Astrocyte (in vitro differentiated cells and primary cell): Measurements from ENCODE around the gene TTPAL. TPM values are rescaled to one million over a fixed set of nuclear protein-coding genes. Genes with fewer than 3 reads are reported as not detected.

Source experiments
- DNase-seq: peaks from one replicate; pipeline ENCODE4 v3.0.0-alpha.2; 2010; ENCODE audit warnings: low read depth
- FAIRE-seq: peaks from 2 replicates; lab custom pipeline; 2011; peaks lifted over from hg19 to GRCh38; lab: Jason Lieb, UNC
- H2AFZ ChIP-seq: 2 replicates; pipeline ENCODE4 v1.6.0; 2012; ENCODE audit warnings: low read depth, low read length, inconsistent platforms
- H3K27ac ChIP-seq: 2 replicates; pipeline ENCODE4 v1.5.1; 2011; ENCODE audit warnings: low read depth, low read length, inconsistent platforms
- H3K27me3 ChIP-seq: 2 replicates; pipeline ENCODE4 v1.6.0; 2011; ENCODE audit warnings: low read length, inconsistent platforms; ENCODE audit not compliant: insufficient read depth
- H3K36me3 ChIP-seq: 2 replicates; pipeline ENCODE4 v1.5.1; 2011; ENCODE audit warnings: low read length, inconsistent platforms; ENCODE audit not compliant: insufficient read depth
- H3K4me1 ChIP-seq: 2 replicates; pipeline ENCODE4 v1.5.1; 2011; ENCODE audit warnings: low read length, inconsistent platforms; ENCODE audit not compliant: insufficient read depth
- H3K4me2 ChIP-seq: 2 replicates; pipeline ENCODE4 v1.6.0; 2012; ENCODE audit warnings: low read length, inconsistent platforms
- H3K4me3 ChIP-seq: 2 replicates; pipeline ENCODE4 v1.5.1; 2011; ENCODE audit warnings: low read depth, mild to moderate bottlenecking, low read length, inconsistent platforms; ENCODE audit not compliant: insufficient read depth
- H3K79me2 ChIP-seq: 2 replicates; pipeline ENCODE4 v1.6.0; 2012; ENCODE audit warnings: mild to moderate bottlenecking, low read length, inconsistent platforms; ENCODE audit not compliant: insufficient read depth
- H3K9ac ChIP-seq: 2 replicates; pipeline ENCODE4 v1.6.0; 2012; ENCODE audit warnings: mild to moderate bottlenecking, low read length, inconsistent platforms
- H3K9me3 ChIP-seq: 2 replicates; pipeline ENCODE4 v1.5.1; 2012; ENCODE audit warnings: low read depth, mild to moderate bottlenecking, low read length, inconsistent platforms; ENCODE audit not compliant: insufficient read depth
- H4K20me1 ChIP-seq: 2 replicates; pipeline ENCODE4 v1.6.0; 2012; ENCODE audit warnings: low read length, inconsistent platforms; ENCODE audit not compliant: insufficient read depth
- H3K27ac Mint-ChIP-seq: one replicate; pipeline ENCODE4 v1.8.0; 2021; ENCODE audit warnings: mild to moderate bottlenecking, mixed read lengths; ENCODE audit not compliant: unreplicated experiment
- H3K27me3 Mint-ChIP-seq: one replicate; pipeline ENCODE4 v1.8.0; 2021; ENCODE audit warnings: low read depth, mixed read lengths; ENCODE audit not compliant: unreplicated experiment
- H3K36me3 Mint-ChIP-seq: one replicate; pipeline ENCODE4 v1.8.0; 2021; ENCODE audit warnings: low read depth, mixed read lengths; ENCODE audit not compliant: unreplicated experiment
- H3K4me1 Mint-ChIP-seq: one replicate; pipeline ENCODE4 v1.8.0; 2021; ENCODE audit warnings: low read depth, mixed read lengths; ENCODE audit not compliant: unreplicated experiment
- H3K4me3 Mint-ChIP-seq: one replicate; pipeline ENCODE4 v1.8.0; 2021; ENCODE audit warnings: mild to moderate bottlenecking, moderate library complexity, mixed read lengths; ENCODE audit not compliant: unreplicated experiment
- H3K9me3 Mint-ChIP-seq: one replicate; pipeline ENCODE4 v1.8.0; 2021; ENCODE audit warnings: mild to moderate bottlenecking, mixed read lengths; ENCODE audit not compliant: unreplicated experiment
- EZH2 ChIP-seq: IDR thresholded peaks from 2 replicates; pipeline ENCODE4 v1.6.1; 2012; ENCODE audit warnings: mild to moderate bottlenecking, low read length, inconsistent platforms; ENCODE audit not compliant: insufficient read depth
- total RNA-seq: library from RNA; stranded (reverse); gene quantifications from 2 replicates; pipeline ENCODE4 v1.2.1, GENCODE V29; 2021
- TF ChIP-seq, protein P1 (sequence below): IDR thresholded peaks from 2 replicates; pipeline ENCODE4 v1.5.1; 2011; ENCODE audit warnings: low read depth, mild to moderate bottlenecking, inconsistent platforms, low read length, moderate library complexity; ENCODE audit not compliant: insufficient read depth

The TTPAL gene
- total RNA-seq, 1 donor from 2014 or later: 23.3 TPM

DNA sequence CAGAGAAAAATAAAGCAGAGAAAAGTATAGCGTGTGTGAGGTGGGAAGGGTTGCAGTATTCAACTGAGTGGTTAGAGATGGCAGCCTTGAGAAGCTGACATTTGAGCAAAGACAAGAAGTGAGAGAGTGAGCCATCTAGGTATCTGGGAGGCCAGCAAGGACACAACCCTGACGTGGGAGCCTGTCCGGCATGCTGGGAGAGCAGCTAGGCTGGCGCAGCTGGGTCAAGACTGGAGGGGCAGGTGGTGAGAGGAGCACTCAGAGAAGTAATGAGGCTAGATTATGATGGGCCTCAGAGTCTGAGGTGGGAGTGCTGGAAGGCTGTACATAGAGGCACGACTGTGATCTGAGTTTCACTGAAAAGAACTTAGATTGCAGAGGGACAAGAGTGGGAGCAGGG, 12.9 kb downstream of the TTPAL start:
- H3K4me2 ChIP-seq: no peak overlapping the region
- H3K79me2 ChIP-seq: no peaks in the 10 kb centered on the region
- H3K4me1 ChIP-seq: peaks cover 8% of the 10 kb centered on the region
- H3K4me3 ChIP-seq: no peak overlapping the region
- peaks cover 36% of the 10 kb centered on the region for H3K36me3 ChIP-seq
- TF ChIP-seq EZH2: no peak
- TF ChIP-seq, protein P1, sequence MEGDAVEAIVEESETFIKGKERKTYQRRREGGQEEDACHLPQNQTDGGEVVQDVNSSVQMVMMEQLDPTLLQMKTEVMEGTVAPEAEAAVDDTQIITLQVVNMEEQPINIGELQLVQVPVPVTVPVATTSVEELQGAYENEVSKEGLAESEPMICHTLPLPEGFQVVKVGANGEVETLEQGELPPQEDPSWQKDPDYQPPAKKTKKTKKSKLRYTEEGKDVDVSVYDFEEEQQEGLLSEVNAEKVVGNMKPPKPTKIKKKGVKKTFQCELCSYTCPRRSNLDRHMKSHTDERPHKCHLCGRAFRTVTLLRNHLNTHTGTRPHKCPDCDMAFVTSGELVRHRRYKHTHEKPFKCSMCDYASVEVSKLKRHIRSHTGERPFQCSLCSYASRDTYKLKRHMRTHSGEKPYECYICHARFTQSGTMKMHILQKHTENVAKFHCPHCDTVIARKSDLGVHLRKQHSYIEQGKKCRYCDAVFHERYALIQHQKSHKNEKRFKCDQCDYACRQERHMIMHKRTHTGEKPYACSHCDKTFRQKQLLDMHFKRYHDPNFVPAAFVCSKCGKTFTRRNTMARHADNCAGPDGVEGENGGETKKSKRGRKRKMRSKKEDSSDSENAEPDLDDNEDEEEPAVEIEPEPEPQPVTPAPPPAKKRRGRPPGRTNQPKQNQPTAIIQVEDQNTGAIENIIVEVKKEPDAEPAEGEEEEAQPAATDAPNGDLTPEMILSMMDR: no peak
- H3K9me3 Mint-ChIP-seq: no peaks in the 10 kb centered on the region
- H3K9me3 ChIP-seq: no peaks in the 10 kb centered on the region
- no peak overlapping the region for H3K4me3 Mint-ChIP-seq
- H4K20me1 ChIP-seq: no peaks in the 10 kb centered on the region
- H3K27ac Mint-ChIP-seq: no peak overlapping the region
- no peaks in the 10 kb centered on the region for H3K27me3 ChIP-seq
- peaks cover 18% of the 10 kb centered on the region for H3K36me3 Mint-ChIP-seq
- H3K9ac ChIP-seq: no peak overlapping the region
- H2AFZ ChIP-seq: no peak overlapping the region
- peaks cover 7% of the 10 kb centered on the region for H3K4me1 Mint-ChIP-seq
- H3K27me3 Mint-ChIP-seq: no peaks in the 10 kb centered on the region
- DNase-seq (no peak), FAIRE-seq (no peak)
- H3K27ac ChIP-seq: no peak overlapping the region

DNA sequence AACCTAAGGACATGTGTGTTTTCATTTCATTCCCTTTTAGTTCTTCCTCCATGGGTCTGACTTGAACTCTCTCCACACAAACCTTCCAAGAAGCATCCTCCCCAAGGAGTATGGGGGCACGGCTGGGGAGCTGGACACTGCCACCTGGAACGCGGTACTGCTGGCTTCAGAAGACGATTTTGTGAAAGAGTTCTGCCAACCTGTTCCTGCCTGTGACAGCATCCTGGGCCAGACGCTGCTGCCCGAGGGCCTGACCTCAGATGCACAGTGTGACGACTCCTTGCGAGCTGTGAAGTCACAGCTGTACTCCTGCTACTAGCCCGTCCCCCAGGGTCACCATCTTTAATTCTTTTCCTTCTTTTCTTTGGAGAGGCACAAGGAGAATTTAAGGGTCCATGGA, 13.5 kb downstream of the TTPAL start:
- Mint-ChIP-seq H3K27ac (no peak overlapping the region), H3K4me1 (peaks cover 10% of the 10 kb centered on the region), H3K27me3 (no peaks in the 10 kb centered on the region), H3K4me3 (no peak overlapping the region), H3K9me3 (no peaks in the 10 kb centered on the region), H3K36me3 (peaks cover 18% of the 10 kb centered on the region)
- peaks cover 12% of the 10 kb centered on the region for H3K4me1 ChIP-seq
- no peak overlapping the region for H3K27ac ChIP-seq
- H3K79me2 ChIP-seq: no peaks in the 10 kb centered on the region
- peaks cover 34% of the 10 kb centered on the region for H3K36me3 ChIP-seq
- H2AFZ ChIP-seq: no peak overlapping the region
- no peak overlapping the region for H3K4me3 ChIP-seq
- TF ChIP-seq, protein P1: no peak
- TF ChIP-seq EZH2: no peak
- H3K9me3 ChIP-seq: no peaks in the 10 kb centered on the region
- DNase-seq (no peak), FAIRE-seq (no peak)
- H3K4me2 ChIP-seq: no peak overlapping the region
- no peak overlapping the region for H3K9ac ChIP-seq
- no peaks in the 10 kb centered on the region for H4K20me1 ChIP-seq
- H3K27me3 ChIP-seq: no peaks in the 10 kb centered on the region

DNA sequence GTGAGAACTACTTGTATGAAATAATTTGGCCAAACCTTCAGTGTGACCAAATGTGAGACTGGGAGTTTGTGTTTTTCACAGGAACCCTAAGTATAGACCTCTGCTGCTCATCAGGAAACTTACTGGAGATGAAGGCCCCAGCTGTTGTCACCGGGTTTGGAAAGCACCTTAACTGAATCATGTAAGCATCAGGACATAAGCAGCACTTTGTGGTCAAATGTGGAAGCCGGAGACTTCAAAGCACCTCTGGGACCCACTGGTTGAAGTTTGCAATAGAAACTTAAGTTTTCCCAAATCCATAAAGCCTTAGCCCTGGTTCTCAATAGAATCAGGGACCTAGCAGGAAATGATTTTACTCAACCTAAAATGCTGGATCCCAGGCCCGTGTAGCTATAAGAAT, 14.3 kb downstream of the TTPAL start:
- Histone ChIP-seq H3K9me3 (no peaks in the 10 kb centered on the region), H3K4me2 (no peak overlapping the region), H3K27ac (no peak overlapping the region), H3K4me1 (peaks cover 19% of the 10 kb centered on the region), H3K4me3 (no peak overlapping the region), H4K20me1 (no peaks in the 10 kb centered on the region), H3K79me2 (no peaks in the 10 kb centered on the region), H2AFZ (no peak overlapping the region), H3K36me3 (peaks cover 34% of the 10 kb centered on the region), H3K27me3 (no peaks in the 10 kb centered on the region), H3K9ac (no peak overlapping the region)
- peaks cover 22% of the 10 kb centered on the region for H3K36me3 Mint-ChIP-seq
- H3K27me3 Mint-ChIP-seq: no peaks in the 10 kb centered on the region
- FAIRE-seq (no peak), DNase-seq (no peak)
- no peak overlapping the region for H3K27ac Mint-ChIP-seq
- no peaks in the 10 kb centered on the region for H3K9me3 Mint-ChIP-seq
- H3K4me1 Mint-ChIP-seq: peaks cover 17% of the 10 kb centered on the region
- TF ChIP-seq EZH2: no peak
- TF ChIP-seq, protein P1: no peak
- H3K4me3 Mint-ChIP-seq: no peak overlapping the region
